ENCODE measurements around the gene CXorf58. TPM values are rescaled to one million over a fixed set of nuclear protein-coding genes. Genes with fewer than 3 reads are reported as not detected.

CXorf58 gene
- total and polyA plus RNA-seq, 2 experiments from 2014 or later = 0.56 TPM; not detected in 1

DNA sequence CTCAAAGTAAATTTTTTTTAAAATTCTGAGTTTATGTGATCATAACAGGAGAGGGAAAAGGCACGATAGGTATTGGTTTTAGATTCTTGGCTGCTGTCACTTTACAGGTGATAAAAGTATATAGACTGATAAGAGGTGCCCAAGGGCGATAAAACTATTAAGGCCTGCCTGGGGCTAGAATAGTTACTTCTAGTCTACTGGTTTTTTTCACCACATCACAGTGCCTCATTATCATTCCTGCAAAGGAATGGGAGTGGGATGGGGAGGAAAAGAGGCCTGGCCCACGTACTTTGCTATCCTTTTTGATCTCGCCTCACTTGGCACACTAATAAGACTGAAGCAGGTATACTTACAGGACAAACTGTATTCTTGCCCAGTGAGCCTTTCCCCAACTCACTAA, 46.6 kb downstream of the CXorf58 start (continued):
- TF ChIP-seq STAT1 (IDR thresholded peaks at IDR 0.05; ENCODE audit: unreplicated experiment) = no peak
- TF ChIP-seq, protein P1, sequence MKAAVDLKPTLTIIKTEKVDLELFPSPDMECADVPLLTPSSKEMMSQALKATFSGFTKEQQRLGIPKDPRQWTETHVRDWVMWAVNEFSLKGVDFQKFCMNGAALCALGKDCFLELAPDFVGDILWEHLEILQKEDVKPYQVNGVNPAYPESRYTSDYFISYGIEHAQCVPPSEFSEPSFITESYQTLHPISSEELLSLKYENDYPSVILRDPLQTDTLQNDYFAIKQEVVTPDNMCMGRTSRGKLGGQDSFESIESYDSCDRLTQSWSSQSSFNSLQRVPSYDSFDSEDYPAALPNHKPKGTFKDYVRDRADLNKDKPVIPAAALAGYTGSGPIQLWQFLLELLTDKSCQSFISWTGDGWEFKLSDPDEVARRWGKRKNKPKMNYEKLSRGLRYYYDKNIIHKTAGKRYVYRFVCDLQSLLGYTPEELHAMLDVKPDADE (IDR thresholded peaks at IDR 0.05) = no peak
- TF ChIP-seq CREB1 (CRISPR knock-in tag; IDR thresholded peaks at IDR 0.05; ENCODE audit: low read depth) = no peak

DNA sequence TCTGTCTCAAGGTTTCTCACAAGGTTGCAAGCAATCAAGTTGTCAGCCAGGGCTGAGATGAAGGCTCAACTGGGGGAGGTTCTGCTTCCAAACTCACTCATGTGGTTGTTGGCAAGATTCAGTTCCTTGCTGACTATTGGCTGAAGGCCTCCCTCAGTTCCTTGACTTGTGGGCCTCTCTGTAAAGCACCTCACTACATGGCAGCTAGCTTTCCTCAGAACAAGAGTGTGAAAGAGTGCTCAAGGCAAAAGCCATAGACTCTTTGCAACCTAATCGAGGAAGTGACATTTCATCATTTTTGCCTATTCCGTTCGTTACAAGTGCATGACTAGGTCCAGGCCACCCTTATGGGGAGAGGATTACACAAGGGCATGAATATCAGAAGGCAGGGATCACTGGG, 52.0 kb downstream of the CXorf58 start:
- Histone ChIP-seq H3K4me3 (no peak overlapping the region), H3K27ac (ENCODE audit: low read depth) (no peak overlapping the region), H3K36me3 (ENCODE audit: insufficient read depth) (no peaks in the 10 kb centered on the region), H3K27me3 (ENCODE audit: insufficient read depth) (no peaks in the 10 kb centered on the region), H3F3A (replicated peaks; ENCODE audit: low read depth) (no peaks in the 10 kb centered on the region), H3K4me2 (no peak overlapping the region), H3K4me1 (ENCODE audit: insufficient read depth) (no peaks in the 10 kb centered on the region), H4K20me1 (replicated peaks; ENCODE audit: insufficient read depth) (no peaks in the 10 kb centered on the region), H3K79me2 (replicated peaks; ENCODE audit: insufficient read depth) (no peaks in the 10 kb centered on the region), H3K9me2 (ENCODE audit: insufficient read depth) (no peaks in the 10 kb centered on the region), H2AFZ (0 out of 2 replicates have a peak overlapping the region, but pooled peaks have one; percentile 72)
- Mint-ChIP-seq H3K27ac (peak overlapping the region; percentile 12; the same call in 1 of the 2 replicates), H3K9me3 (no peaks in the 10 kb centered on the region), H3K4me3 (no peak overlapping the region), H3K4me1 (peaks cover 8% of the 10 kb centered on the region), H3K27me3 (ENCODE audit: insufficient read depth, low read depth, poor library complexity) (no peaks in the 10 kb centered on the region), H3K36me3 (ENCODE audit: low read depth) (no peaks in the 10 kb centered on the region)
- peak; percentile 55 for ATAC-seq
- TF ChIP-seq STAT1 (IDR thresholded peaks at IDR 0.05; ENCODE audit: unreplicated experiment) (no peak), POLR2AphosphoS5 (IDR thresholded peaks at IDR 0.05; ENCODE audit: low read depth) (no peak), EZH2 (IDR thresholded peaks at IDR 0.05; ENCODE audit: low read depth, unreplicated experiment) (no peak), ZNF331 (CRISPR knock-in tag; IDR thresholded peaks at IDR 0.05; ENCODE audit: low read depth) (no peak), CREB1 (CRISPR knock-in tag; IDR thresholded peaks at IDR 0.05; ENCODE audit: low read depth) (no peak), ZNF114 (CRISPR knock-in tag; IDR thresholded peaks at IDR 0.05) (no peak), EZH2phosphoT487 (IDR thresholded peaks at IDR 0.05; ENCODE audit: unreplicated experiment) (no peak), JUNB (IDR thresholded peaks at IDR 0.05; ENCODE audit: unreplicated experiment) (no peak)
- TF ChIP-seq, protein P2, sequence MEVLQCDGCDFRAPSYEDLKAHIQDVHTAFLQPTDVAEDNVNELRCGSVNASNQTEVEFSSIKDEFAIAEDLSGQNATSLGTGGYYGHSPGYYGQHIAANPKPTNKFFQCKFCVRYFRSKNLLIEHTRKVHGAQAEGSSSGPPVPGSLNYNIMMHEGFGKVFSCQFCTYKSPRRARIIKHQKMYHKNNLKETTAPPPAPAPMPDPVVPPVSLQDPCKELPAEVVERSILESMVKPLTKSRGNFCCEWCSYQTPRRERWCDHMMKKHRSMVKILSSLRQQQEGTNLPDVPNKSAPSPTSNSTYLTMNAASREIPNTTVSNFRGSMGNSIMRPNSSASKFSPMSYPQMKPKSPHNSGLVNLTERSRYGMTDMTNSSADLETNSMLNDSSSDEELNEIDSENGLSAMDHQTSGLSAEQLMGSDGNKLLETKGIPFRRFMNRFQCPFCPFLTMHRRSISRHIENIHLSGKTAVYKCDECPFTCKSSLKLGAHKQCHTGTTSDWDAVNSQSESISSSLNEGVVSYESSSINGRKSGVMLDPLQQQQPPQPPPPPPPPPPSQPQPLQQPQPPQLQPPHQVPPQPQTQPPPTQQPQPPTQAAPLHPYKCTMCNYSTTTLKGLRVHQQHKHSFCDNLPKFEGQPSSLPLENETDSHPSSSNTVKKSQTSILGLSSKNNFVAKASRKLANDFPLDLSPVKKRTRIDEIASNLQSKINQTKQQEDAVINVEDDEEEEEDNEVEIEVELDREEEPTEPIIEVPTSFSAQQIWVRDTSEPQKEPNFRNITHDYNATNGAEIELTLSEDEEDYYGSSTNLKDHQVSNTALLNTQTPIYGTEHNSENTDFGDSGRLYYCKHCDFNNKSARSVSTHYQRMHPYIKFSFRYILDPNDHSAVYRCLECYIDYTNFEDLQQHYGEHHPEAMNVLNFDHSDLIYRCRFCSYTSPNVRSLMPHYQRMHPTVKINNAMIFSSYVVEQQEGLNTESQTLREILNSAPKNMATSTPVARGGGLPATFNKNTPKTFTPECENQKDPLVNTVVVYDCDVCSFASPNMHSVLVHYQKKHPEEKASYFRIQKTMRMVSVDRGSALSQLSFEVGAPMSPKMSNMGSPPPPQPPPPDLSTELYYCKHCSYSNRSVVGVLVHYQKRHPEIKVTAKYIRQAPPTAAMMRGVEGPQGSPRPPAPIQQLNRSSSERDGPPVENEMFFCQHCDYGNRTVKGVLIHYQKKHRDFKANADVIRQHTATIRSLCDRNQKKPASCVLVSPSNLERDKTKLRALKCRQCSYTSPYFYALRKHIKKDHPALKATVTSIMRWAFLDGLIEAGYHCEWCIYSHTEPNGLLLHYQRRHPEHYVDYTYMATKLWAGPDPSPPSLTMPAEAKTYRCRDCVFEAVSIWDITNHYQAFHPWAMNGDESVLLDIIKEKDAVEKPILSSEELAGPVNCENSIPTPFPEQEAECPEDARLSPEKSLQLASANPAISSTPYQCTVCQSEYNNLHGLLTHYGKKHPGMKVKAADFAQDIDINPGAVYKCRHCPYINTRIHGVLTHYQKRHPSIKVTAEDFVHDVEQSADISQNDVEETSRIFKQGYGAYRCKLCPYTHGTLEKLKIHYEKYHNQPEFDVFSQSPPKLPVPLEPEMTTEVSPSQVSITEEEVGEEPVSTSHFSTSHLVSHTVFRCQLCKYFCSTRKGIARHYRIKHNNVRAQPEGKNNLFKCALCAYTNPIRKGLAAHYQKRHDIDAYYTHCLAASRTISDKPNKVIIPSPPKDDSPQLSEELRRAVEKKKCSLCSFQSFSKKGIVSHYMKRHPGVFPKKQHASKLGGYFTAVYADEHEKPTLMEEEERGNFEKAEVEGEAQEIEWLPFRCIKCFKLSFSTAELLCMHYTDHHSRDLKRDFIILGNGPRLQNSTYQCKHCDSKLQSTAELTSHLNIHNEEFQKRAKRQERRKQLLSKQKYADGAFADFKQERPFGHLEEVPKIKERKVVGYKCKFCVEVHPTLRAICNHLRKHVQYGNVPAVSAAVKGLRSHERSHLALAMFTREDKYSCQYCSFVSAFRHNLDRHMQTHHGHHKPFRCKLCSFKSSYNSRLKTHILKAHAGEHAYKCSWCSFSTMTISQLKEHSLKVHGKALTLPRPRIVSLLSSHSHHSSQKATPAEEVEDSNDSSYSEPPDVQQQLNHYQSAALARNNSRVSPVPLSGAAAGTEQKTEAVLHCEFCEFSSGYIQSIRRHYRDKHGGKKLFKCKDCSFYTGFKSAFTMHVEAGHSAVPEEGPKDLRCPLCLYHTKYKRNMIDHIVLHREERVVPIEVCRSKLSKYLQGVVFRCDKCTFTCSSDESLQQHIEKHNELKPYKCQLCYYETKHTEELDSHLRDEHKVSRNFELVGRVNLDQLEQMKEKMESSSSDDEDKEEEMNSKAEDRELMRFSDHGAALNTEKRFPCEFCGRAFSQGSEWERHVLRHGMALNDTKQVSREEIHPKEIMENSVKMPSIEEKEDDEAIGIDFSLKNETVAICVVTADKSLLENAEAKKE (CRISPR knock-in tag; IDR thresholded peaks at IDR 0.05) = no peak
- TF ChIP-seq, protein P3, sequence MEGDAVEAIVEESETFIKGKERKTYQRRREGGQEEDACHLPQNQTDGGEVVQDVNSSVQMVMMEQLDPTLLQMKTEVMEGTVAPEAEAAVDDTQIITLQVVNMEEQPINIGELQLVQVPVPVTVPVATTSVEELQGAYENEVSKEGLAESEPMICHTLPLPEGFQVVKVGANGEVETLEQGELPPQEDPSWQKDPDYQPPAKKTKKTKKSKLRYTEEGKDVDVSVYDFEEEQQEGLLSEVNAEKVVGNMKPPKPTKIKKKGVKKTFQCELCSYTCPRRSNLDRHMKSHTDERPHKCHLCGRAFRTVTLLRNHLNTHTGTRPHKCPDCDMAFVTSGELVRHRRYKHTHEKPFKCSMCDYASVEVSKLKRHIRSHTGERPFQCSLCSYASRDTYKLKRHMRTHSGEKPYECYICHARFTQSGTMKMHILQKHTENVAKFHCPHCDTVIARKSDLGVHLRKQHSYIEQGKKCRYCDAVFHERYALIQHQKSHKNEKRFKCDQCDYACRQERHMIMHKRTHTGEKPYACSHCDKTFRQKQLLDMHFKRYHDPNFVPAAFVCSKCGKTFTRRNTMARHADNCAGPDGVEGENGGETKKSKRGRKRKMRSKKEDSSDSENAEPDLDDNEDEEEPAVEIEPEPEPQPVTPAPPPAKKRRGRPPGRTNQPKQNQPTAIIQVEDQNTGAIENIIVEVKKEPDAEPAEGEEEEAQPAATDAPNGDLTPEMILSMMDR (conservative IDR thresholded peaks at IDR 0.05; ENCODE audit: low read depth in 2 of 2) = no peak
- DNase-seq (ENCODE audit: low spot score) = peak; percentile 4
